IMR-90 (cell line): ENCODE data around the gene PPFIBP2. TPM values are rescaled to one million over a fixed set of nuclear protein-coding genes. Genes with fewer than 3 reads are reported as not detected.

ENCODE experiments used
- ATAC-seq: fragments of 200-7000 bp; cut with Tn5 transposase; 2 replicates; pipeline ENCODE4 v1.9.1; 2020; ENCODE audit warnings: low read depth, mild to moderate bottlenecking, moderate library complexity
- BruUV-seq: library from RNA; stranded (reverse); fragments of 400-500 nt; replicated peaks from 2 replicates; lab custom pipeline; 2021; lab: Mats Ljungman, UMichigan
- CTCF ChIA-PET: fragments of 300-600 bp; formaldehyde crosslinking; extraction: SDS; loops from one replicate; lab custom pipeline; 2021; ENCODE audit warnings: antibody characterized with exemption; lab: Yijun Ruan, JAX
- POLR2A ChIA-PET: fragments of 300-600 bp; sonication (Branson Sonifier 250); formaldehyde crosslinking; loops from one replicate; lab custom pipeline; 2022; ENCODE audit warnings: antibody characterized with exemption; ENCODE audit not compliant: unreplicated experiment; lab: Charles Lee
- DNase-seq: peaks from one replicate; pipeline ENCODE4 v3.0.0; 2013
- H2AFZ ChIP-seq: replicated peaks from 2 replicates; pipeline ENCODE3; 2013; ENCODE audit warnings: low read length, mild to moderate bottlenecking; ENCODE audit not compliant: poor library complexity
- H2AK5ac ChIP-seq: 2 replicates; pipeline ENCODE4 v1.6.1; 2013; ENCODE audit warnings: low read depth, low read length, inconsistent platforms
- H2AK9ac ChIP-seq: replicated peaks from 2 replicates; pipeline ENCODE3; 2013; ENCODE audit warnings: mild to moderate bottlenecking, low read depth, low read length, moderate library complexity; ENCODE audit not compliant: poor library complexity
- H2BK120ac ChIP-seq: 2 replicates; pipeline ENCODE4 v1.6.1; 2013; ENCODE audit warnings: low read depth, low read length, inconsistent platforms
- H2BK15ac ChIP-seq: 3 replicates; pipeline ENCODE4 v1.6.1; 2013; ENCODE audit warnings: low read depth, low read length, inconsistent platforms
- H2BK20ac ChIP-seq: 2 replicates; pipeline ENCODE4 v1.6.1; 2013; ENCODE audit warnings: low read depth, mild to moderate bottlenecking, inconsistent platforms, low read length, moderate library complexity
- H2BK5ac ChIP-seq: 2 replicates; pipeline ENCODE4 v1.6.1; 2013; ENCODE audit warnings: mild to moderate bottlenecking, low read depth, low read length, inconsistent platforms; ENCODE audit not compliant: poor library complexity, severe bottlenecking
- H3K14ac ChIP-seq: replicated peaks from 2 replicates; pipeline ENCODE4 v1.6.1; 2013; ENCODE audit warnings: low read depth, low read length, inconsistent platforms
- H3K18ac ChIP-seq: 2 replicates; pipeline ENCODE4 v1.6.1; 2013; ENCODE audit warnings: low read depth, low read length, control low read depth
- H3K23ac ChIP-seq: 2 replicates; pipeline ENCODE4 v1.6.1; 2013; ENCODE audit warnings: low read depth, low read length, inconsistent platforms
- H3K27ac ChIP-seq: 2 replicates; pipeline ENCODE4 v1.5.1; 2013; ENCODE audit warnings: mild to moderate bottlenecking, control low read depth, low read length; ENCODE audit not compliant: insufficient read depth
- H3K27me3 ChIP-seq: 2 replicates; pipeline ENCODE4 v1.6.1; 2013; ENCODE audit warnings: low read length; ENCODE audit not compliant: control insufficient read depth, insufficient read depth
- H3K36me3 ChIP-seq: 2 replicates; pipeline ENCODE4 v1.6.1; 2013; ENCODE audit warnings: low read length, mixed read lengths; ENCODE audit not compliant: control insufficient read depth, insufficient read depth
- H3K4ac ChIP-seq: 2 replicates; pipeline ENCODE4 v1.6.1; 2013; ENCODE audit warnings: low read depth, low read length, inconsistent platforms
- H3K4me1 ChIP-seq: 2 replicates; pipeline ENCODE4 v1.6.1; 2013; ENCODE audit warnings: low read length, mixed read lengths; ENCODE audit not compliant: control insufficient read depth, insufficient read depth
- H3K4me2 ChIP-seq: 2 replicates; pipeline ENCODE4 v1.6.1; 2013; ENCODE audit warnings: low read depth, mild to moderate bottlenecking, control low read depth, low read length, moderate library complexity
- H3K4me3 ChIP-seq: 2 replicates; pipeline ENCODE4 v1.5.1; 2013; ENCODE audit warnings: low read depth, mild to moderate bottlenecking, control low read depth, low read length, moderate library complexity; ENCODE audit not compliant: insufficient read depth
- H3K56ac ChIP-seq: 2 replicates; pipeline ENCODE4 v1.6.1; 2013; ENCODE audit warnings: low read length, inconsistent platforms; ENCODE audit not compliant: insufficient read depth; ENCODE audit errors: extremely low read depth
- H3K79me1 ChIP-seq, 2 experiments: 2 replicates each; pipeline ENCODE4 v1.6.1; 2013; ENCODE audit warnings: low read length in 2 of 2, inconsistent platforms in 1 of 2, low read depth in 1 of 2
- H3K9ac ChIP-seq: 2 replicates; pipeline ENCODE4 v1.6.1; 2013; ENCODE audit warnings: low read depth, low read length, control low read depth
- H3K9me1 ChIP-seq: 2 replicates; pipeline ENCODE4 v1.6.1; 2013; ENCODE audit warnings: low read length, inconsistent platforms; ENCODE audit not compliant: insufficient read depth
- H3K9me3 ChIP-seq: 2 replicates; pipeline ENCODE4 v1.6.1; 2013; ENCODE audit warnings: low read length; ENCODE audit not compliant: control insufficient read depth, insufficient read depth
- H4K20me1 ChIP-seq: 2 replicates; pipeline ENCODE4 v1.6.1; 2013; ENCODE audit warnings: low read length, inconsistent platforms; ENCODE audit not compliant: insufficient read depth
- H4K5ac ChIP-seq: 2 replicates; pipeline ENCODE4 v1.6.1; 2013; ENCODE audit warnings: mild to moderate bottlenecking, low read depth, low read length, control low read depth
- H4K8ac ChIP-seq, 2 experiments: 2 replicates each; pipeline ENCODE4 v1.6.1; 2013; ENCODE audit warnings: low read depth in 2 of 2, low read length in 2 of 2, control low read depth in 1 of 2, inconsistent platforms in 1 of 2
- H4K91ac ChIP-seq: 2 replicates; pipeline ENCODE4 v1.6.1; 2013; ENCODE audit warnings: low read depth, low read length, inconsistent platforms; ENCODE audit not compliant: insufficient read depth
- BHLHE40 ChIP-seq: fragments of 150-350 bp; IDR thresholded peaks from 2 replicates; pipeline ENCODE4 v1.6.1; 2016; ENCODE audit warnings: mild to moderate bottlenecking, low read depth, low read length
- CEBPB ChIP-seq: IDR thresholded peaks from 2 replicates; pipeline ENCODE4 v1.6.1; 2012; ENCODE audit warnings: low read depth, low read length, improper control_type of control experiment
- FOS ChIP-seq: fragments of 150-350 bp; IDR thresholded peaks from 2 replicates; pipeline ENCODE4 v1.6.1; 2016; ENCODE audit warnings: low read depth, low read length
- MAZ ChIP-seq: IDR thresholded peaks from 2 replicates; pipeline ENCODE4 v1.6.1; 2012; ENCODE audit warnings: low read depth, mild to moderate bottlenecking, low read length, improper control_type of control experiment, moderate library complexity, borderline replicate concordance
- NFE2L2 ChIP-seq: fragments of 150-350 bp; IDR thresholded peaks from 2 replicates; pipeline ENCODE4 v1.6.1; 2016; ENCODE audit warnings: low read depth, mild to moderate bottlenecking, low read length
- POLR2A ChIP-seq: IDR thresholded peaks from 2 replicates; pipeline ENCODE4 v1.6.1; 2012; ENCODE audit warnings: mild to moderate bottlenecking, low read depth, low read length
- RAD21 ChIP-seq: IDR thresholded peaks from 2 replicates; pipeline ENCODE4 v1.6.1; 2012; ENCODE audit warnings: low read length, improper control_type of control experiment
- RCOR1 ChIP-seq: IDR thresholded peaks from 2 replicates; pipeline ENCODE4 v1.6.1; 2012; ENCODE audit warnings: mild to moderate bottlenecking, low read length, improper control_type of control experiment; ENCODE audit not compliant: insufficient replicate concordance
- RFX5 ChIP-seq: IDR thresholded peaks from 2 replicates; pipeline ENCODE4 v1.8.0; 2012; ENCODE audit warnings: low read depth, mild to moderate bottlenecking, low read length, moderate library complexity
- SMC3 ChIP-seq: fragments of 150-350 bp; IDR thresholded peaks from 2 replicates; pipeline ENCODE4 v1.6.1; 2016; ENCODE audit warnings: low read depth, mild to moderate bottlenecking, antibody characterized with exemption, low read length, moderate library complexity
- dilution Hi-C: fragments of 300-500 bp; cut with HindIII; formaldehyde crosslinking; loops from one replicate; pipeline ENCODE4 v1.14.3; 2018; ENCODE audit warnings: low sequenced_read_pairs; ENCODE audit not compliant: unreplicated experiment
- in situ Hi-C: fragments of 300-500 bp; cut with MboI; formaldehyde crosslinking; loops from 3 replicates; pipeline ENCODE4 v1.14.3; 2019; ENCODE audit warnings: low sequenced_read_pairs, inconsistent platforms, mixed read lengths
- intact Hi-C: fragments of 100-400 bp; cut with micrococcal nuclease; formaldehyde crosslinking; loops from 2 replicates; pipeline ENCODE4 v1.10.0; 2022
- polyA plus RNA-seq, 3 experiments: library from polyadenylated mRNA; depleted of rRNA; stranded (reverse); fragments of >200 nt; gene quantifications; 2 replicates each; pipeline ENCODE4 v1.2.3, GENCODE V29; 2012; ENCODE audit warnings: low replicate concordance in 1 of 3
- total RNA-seq: library from RNA; depleted of rRNA; stranded (reverse); fragments of >200 nt; gene quantifications from 2 replicates; pipeline ENCODE4 v1.2.3, GENCODE V29; 2012
- TF ChIP-seq, protein P1 (sequence below): fragments of 150-350 bp; IDR thresholded peaks from 2 replicates; pipeline ENCODE4 v1.6.1; 2017; ENCODE audit warnings: mild to moderate bottlenecking, antibody characterized with exemption, low read length, low read depth
- TF ChIP-seq, protein P2 (sequence below): fragments of 150-350 bp; IDR thresholded peaks from 2 replicates; pipeline ENCODE4 v1.6.1; 2016; ENCODE audit warnings: low read depth, mild to moderate bottlenecking, low read length, moderate library complexity, borderline replicate concordance
- TF ChIP-seq, protein P3 (sequence below): conservative IDR thresholded peaks from 2 replicates; pipeline ENCODE4 v1.5.1; 2012; ENCODE audit warnings: mild to moderate bottlenecking, low read depth, low read length, improper control_type of control experiment

Gene PPFIBP2
- total and polyA plus RNA-seq, 2 of the 4 experiments (the other 2 are of a cell fraction), result 6.0 to 11.8 TPM

DNA sequence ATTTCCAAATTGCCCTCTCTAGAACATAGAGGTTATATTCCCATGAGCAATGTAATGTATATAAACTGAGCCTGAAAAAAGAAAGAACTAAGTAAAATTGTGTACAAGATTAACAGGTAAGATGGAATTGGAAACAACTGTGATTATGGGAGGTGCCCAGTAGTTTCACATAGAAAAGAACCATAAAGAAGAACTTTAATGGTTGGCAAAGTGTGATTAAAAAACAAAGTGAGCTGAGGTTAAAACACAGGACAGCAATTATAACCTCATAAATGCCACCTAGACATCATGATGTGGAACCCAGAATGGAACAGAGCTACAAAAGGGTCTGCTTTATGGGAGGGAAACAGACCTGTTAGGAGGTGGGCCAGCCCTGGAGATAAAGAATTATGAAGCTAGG, 100.9 kb downstream of the PPFIBP2 start:
- no peak overlapping the region for H2BK5ac ChIP-seq
- H3K14ac ChIP-seq, result no peak overlapping the region
- H3K36me3 ChIP-seq, result no peaks in the 10 kb centered on the region
- H3K23ac ChIP-seq, result no peak overlapping the region
- H3K27ac ChIP-seq, result no peak overlapping the region
- no peak overlapping the region for H4K5ac ChIP-seq
- H4K91ac ChIP-seq, result no peak overlapping the region
- no peaks in the 10 kb centered on the region for H3K9me3 ChIP-seq
- TF ChIP-seq, protein P1, sequence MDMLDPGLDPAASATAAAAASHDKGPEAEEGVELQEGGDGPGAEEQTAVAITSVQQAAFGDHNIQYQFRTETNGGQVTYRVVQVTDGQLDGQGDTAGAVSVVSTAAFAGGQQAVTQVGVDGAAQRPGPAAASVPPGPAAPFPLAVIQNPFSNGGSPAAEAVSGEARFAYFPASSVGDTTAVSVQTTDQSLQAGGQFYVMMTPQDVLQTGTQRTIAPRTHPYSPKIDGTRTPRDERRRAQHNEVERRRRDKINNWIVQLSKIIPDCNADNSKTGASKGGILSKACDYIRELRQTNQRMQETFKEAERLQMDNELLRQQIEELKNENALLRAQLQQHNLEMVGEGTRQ, result no peak
- TF ChIP-seq MAZ (no peak), BHLHE40 (no peak), CEBPB (no peak), RAD21 (no peak), RFX5 (no peak), SMC3 (no peak), NFE2L2 (no peak), FOS (no peak), POLR2A (no peak), RCOR1 (no peak)
- TF ChIP-seq, protein P2, sequence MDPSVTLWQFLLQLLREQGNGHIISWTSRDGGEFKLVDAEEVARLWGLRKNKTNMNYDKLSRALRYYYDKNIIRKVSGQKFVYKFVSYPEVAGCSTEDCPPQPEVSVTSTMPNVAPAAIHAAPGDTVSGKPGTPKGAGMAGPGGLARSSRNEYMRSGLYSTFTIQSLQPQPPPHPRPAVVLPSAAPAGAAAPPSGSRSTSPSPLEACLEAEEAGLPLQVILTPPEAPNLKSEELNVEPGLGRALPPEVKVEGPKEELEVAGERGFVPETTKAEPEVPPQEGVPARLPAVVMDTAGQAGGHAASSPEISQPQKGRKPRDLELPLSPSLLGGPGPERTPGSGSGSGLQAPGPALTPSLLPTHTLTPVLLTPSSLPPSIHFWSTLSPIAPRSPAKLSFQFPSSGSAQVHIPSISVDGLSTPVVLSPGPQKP, result no peak
- TF ChIP-seq, protein P3, sequence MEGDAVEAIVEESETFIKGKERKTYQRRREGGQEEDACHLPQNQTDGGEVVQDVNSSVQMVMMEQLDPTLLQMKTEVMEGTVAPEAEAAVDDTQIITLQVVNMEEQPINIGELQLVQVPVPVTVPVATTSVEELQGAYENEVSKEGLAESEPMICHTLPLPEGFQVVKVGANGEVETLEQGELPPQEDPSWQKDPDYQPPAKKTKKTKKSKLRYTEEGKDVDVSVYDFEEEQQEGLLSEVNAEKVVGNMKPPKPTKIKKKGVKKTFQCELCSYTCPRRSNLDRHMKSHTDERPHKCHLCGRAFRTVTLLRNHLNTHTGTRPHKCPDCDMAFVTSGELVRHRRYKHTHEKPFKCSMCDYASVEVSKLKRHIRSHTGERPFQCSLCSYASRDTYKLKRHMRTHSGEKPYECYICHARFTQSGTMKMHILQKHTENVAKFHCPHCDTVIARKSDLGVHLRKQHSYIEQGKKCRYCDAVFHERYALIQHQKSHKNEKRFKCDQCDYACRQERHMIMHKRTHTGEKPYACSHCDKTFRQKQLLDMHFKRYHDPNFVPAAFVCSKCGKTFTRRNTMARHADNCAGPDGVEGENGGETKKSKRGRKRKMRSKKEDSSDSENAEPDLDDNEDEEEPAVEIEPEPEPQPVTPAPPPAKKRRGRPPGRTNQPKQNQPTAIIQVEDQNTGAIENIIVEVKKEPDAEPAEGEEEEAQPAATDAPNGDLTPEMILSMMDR, result no peak
- no peak overlapping the region for H3K4me3 ChIP-seq
- ChIA-PET POLR2A (no interaction called here), CTCF (interaction anchor here (0.6 to 0.9 kb wide), 2 partner anchors 15 to 21 kb away, joined by 3 to 4 read pairs; no protein-coding TSS in a partner anchor)
- H2BK20ac ChIP-seq, result no peak overlapping the region
- ATAC-seq (no peak), DNase-seq (no peak)
- H4K20me1 ChIP-seq, result no peaks in the 10 kb centered on the region
- no peak overlapping the region for H4K8ac ChIP-seq
- H3K4me2 ChIP-seq, result no peak overlapping the region
- no TSS peak for BruUV-seq
- no peaks in the 10 kb centered on the region for H3K9me1 ChIP-seq
- H2BK120ac ChIP-seq, result no peak overlapping the region
- in situ Hi-C loops (no loop called here), intact Hi-C loops (no loop called here), dilution Hi-C loops (no loop called here)
- no peak overlapping the region for H3K9ac ChIP-seq
- H2AFZ ChIP-seq, result no peak overlapping the region
- H2BK15ac ChIP-seq, result no peak overlapping the region
- no peak overlapping the region for H2AK5ac ChIP-seq
- H3K79me1 ChIP-seq, result no peaks in the 10 kb centered on the region
- no peak overlapping the region for H3K18ac ChIP-seq
- peaks cover 2% of the 10 kb centered on the region; the same call in 1 of the 2 replicates for H3K4me1 ChIP-seq
- no peak overlapping the region for H3K56ac ChIP-seq
- no peak overlapping the region for H3K4ac ChIP-seq
- H2AK9ac ChIP-seq, result no peak overlapping the region
- no peaks in the 10 kb centered on the region for H3K27me3 ChIP-seq
